RWPE1 (cell line): ENCODE results near the gene PARP8.
"Not testable (repeated sequence)": the region's sequence is repeated elsewhere in the genome, so short reads cannot be mapped to it uniquely, and the experiment has no call there.

Source experiments
- CTCF ChIA-PET: fragments of 350-600 bp; sonication (Branson Sonifier 250); formaldehyde crosslinking; extraction: SDS; loops from one replicate; lab custom pipeline; 2021; lab: Yijun Ruan, JAX
- POLR2A ChIA-PET: fragments of 400-600 bp; formaldehyde crosslinking; extraction: SDS; loops from one replicate; lab custom pipeline; 2020; ENCODE audit warnings: antibody characterized with exemption; ENCODE audit not compliant: low non-redundant PET; lab: Yijun Ruan, JAX
- DNase-seq: peaks from one replicate; pipeline ENCODE4 v3.0.0; 2012; ENCODE audit warnings: low spot score
- H3K27ac ChIP-seq: fragments of 450-650 bp; 2 replicates; pipeline ENCODE4 v1.5.1; 2017
- CTCF ChIP-seq: fragments of 450-650 bp; conservative IDR thresholded peaks from 2 replicates; pipeline ENCODE4 v1.5.1; 2017; ENCODE audit warnings: low read depth, mild to moderate bottlenecking

Gene PARP8

GRCh38 chr5:50763846-50764245 is 97.4 kb downstream of the PARP8 start:
- no peak for DNase-seq
- ChIA-PET CTCF (no interaction called here), POLR2A (no interaction called here)
- TF ChIP-seq CTCF, result no peak
- no peak overlapping the region for H3K27ac ChIP-seq

GRCh38 chr5:50766042-50766441 is 99.6 kb downstream of the PARP8 start:
- ChIA-PET POLR2A (no interaction called here), CTCF (no interaction called here)
- no peak for DNase-seq
- H3K27ac ChIP-seq, result no peak overlapping the region
- no peak for TF ChIP-seq CTCF

- no peak overlapping the region for H3K27ac ChIP-seq
- no peak for DNase-seq
- POLR2A ChIA-PET, result no interaction called here
- CTCF ChIA-PET, result no interaction called here
- no peak for TF ChIP-seq CTCF
Measured at GRCh38 chr5:50766462-50766861, 100.0 kb downstream of the PARP8 start.

GRCh38 chr5:50766967-50767366 is 100.5 kb downstream of the PARP8 start:
- no peak for DNase-seq
- POLR2A ChIA-PET, result no interaction called here
- CTCF ChIA-PET, result no interaction called here
- H3K27ac ChIP-seq, result no peak overlapping the region
- TF ChIP-seq CTCF, result no peak

- H3K27ac ChIP-seq, result no peak overlapping the region
- no peak for TF ChIP-seq CTCF
- POLR2A ChIA-PET, result no interaction called here
- no peak for DNase-seq
- CTCF ChIA-PET, result no interaction called here
Measured at GRCh38 chr5:50767588-50767987, 101.2 kb downstream of the PARP8 start.

- DNase-seq, result no peak
- H3K27ac ChIP-seq, result no peak overlapping the region
- TF ChIP-seq CTCF, result no peak
- ChIA-PET CTCF (no interaction called here), POLR2A (no interaction called here)
Measured at GRCh38 chr5:50768634-50769033, 102.2 kb downstream of the PARP8 start.

GRCh38 chr5:50770441-50770840 is 104.0 kb downstream of the PARP8 start:
- CTCF ChIA-PET, result no interaction called here
- TF ChIP-seq CTCF, result no peak
- H3K27ac ChIP-seq, result no peak overlapping the region
- POLR2A ChIA-PET, result no interaction called here
- DNase-seq, result no peak

GRCh38 chr5:50774446-50775175 is 108.2 kb downstream of the PARP8 start:
- DNase-seq, POLR2A ChIA-PET, CTCF ChIA-PET, H3K27ac ChIP-seq: not testable (repeated sequence)
